ENCODE results near the gene IL13RA2. TPM values are rescaled to one million over a fixed set of nuclear protein-coding genes. Genes with fewer than 3 reads are reported as not detected.

The IL13RA2 gene, protein sequence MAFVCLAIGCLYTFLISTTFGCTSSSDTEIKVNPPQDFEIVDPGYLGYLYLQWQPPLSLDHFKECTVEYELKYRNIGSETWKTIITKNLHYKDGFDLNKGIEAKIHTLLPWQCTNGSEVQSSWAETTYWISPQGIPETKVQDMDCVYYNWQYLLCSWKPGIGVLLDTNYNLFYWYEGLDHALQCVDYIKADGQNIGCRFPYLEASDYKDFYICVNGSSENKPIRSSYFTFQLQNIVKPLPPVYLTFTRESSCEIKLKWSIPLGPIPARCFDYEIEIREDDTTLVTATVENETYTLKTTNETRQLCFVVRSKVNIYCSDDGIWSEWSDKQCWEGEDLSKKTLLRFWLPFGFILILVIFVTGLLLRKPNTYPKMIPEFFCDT
- polyA plus RNA-seq (ENCODE audit: low read depth in 6 of 6), result not detected

DNA sequence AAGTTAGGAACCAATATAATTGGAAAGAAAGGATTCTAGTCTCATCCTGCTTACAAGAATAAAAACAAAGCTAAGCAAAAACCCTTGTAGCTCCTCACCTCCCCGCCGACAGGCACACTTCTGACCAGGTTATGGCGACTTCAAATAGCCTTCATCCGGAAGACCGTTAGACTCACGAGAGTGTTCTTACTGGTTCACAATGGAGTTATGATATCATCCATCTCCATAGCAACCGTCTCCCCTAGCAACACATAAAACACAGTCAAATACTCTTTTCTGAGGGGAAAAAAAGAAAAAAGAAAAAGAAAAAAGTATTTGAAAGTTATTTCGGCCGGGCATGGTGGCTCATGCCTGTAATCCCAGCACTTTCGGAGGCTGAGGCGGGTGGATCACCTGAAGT is at the start of gene IL13RA2:
IL13RA2 (minus strand) TSS at position 162 of the 400 bp plus-strand sequence. CDS start 347 bp downstream, outside the sequence.
- no peak within 1 kb of the TSS for H3K27ac Mint-ChIP-seq
- H3K9me3 Mint-ChIP-seq, result peaks cover 0 to 1% (median 0%) of the 10 kb centered on the region in 7 donors

DNA sequence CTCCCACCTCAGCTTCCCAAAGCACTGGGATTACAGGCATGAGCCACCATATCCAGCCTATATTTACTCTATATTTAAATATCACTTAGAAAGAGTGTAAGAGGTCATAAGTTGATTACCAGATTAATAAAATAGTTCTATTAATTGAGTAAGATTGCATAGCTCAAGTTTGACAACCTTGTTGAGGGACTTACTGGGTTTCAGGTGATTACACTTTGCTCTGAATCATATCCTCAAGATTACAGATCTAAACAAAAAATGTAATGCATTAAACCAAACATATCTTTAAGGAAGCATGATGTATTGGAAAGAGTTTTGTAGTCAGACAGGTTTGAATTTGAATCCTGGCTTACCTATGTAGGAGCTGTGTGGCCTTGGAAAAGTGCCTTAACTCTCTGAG is 47.9 kb upstream of the IL13RA2 start:
- Mint-ChIP-seq H3K4me3 (peak overlapping the region in 1 of 8 donors; percentile 47), H3K4me1 (no peaks in the 10 kb centered on the region), H3K36me3 (no peaks in the 10 kb centered on the region), H3K27ac (no peak overlapping the region), H3K9me3 (peaks cover 2 to 30% (median 4%) of the 10 kb centered on the region in 7 donors), H3K27me3 (no peaks in the 10 kb centered on the region)
- ATAC-seq (ENCODE audit: low read depth in 2 of 2) (no peak), DNase-seq (no peak)

More for the DNA sequence above, at the start of gene IL13RA2:
- Mint-ChIP-seq H3K4me3 (no peak within 1 kb of the TSS), H3K4me1 (no peaks in the 10 kb centered on the region), H3K36me3 (no peaks in the 10 kb centered on the region), H3K27me3 (no peaks in the 10 kb centered on the region)
- DNase-seq (no peak), ATAC-seq (ENCODE audit: low read depth in 2 of 2) (no peak)

DNA sequence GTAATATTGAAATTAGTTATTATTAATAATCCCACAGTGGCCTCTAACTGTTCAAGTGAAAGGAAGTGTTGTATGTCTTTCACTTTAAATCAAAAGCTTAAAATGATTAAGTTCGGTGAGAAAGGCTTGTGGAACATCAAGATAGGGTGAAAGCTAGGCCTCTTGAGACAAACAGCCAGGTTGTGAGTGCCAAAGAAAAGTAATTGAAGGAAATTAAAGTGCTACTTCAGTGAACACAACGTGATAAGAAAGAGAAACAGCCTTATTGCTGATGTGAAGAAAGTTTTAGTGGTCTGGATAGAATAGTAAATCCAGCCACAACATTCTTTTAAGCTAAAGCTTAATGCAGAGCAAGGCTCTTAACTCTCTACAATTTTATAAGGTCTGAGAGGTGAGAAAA is 42.6 kb upstream of the IL13RA2 start:
- ATAC-seq (ENCODE audit: low read depth in 2 of 2) (no peak), DNase-seq (no peak)
- no peaks in the 10 kb centered on the region for H3K27me3 Mint-ChIP-seq
- H3K4me1 Mint-ChIP-seq, result no peaks in the 10 kb centered on the region
- no peaks in the 10 kb centered on the region for H3K36me3 Mint-ChIP-seq
- H3K27ac Mint-ChIP-seq, result no peak overlapping the region
- H3K9me3 Mint-ChIP-seq, result peaks cover 0 to 26% (median 3%) of the 10 kb centered on the region in 7 donors
- H3K4me3 Mint-ChIP-seq, result no peak overlapping the region

DNA sequence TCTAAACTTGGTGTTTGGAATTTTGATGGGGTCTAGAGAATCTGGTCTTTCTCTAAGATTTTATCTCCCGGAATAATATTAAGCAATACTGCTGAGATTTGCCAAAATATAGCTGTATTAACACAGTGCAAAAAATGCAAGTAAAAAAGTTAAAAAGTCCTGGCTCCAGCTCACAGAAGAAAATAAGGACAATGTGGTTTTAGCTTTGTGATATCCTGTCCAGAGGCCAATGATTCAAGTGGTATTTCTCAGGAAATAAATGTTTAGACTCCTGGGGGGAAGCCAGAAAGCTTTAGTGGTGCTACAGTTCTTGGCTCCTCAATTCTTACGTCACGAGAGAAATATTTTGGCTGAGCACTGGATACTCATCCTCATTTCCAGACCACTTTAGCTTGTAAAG is 40.9 kb upstream of the IL13RA2 start:
- DNase-seq, result no peak
- Mint-ChIP-seq H3K27me3 (no peaks in the 10 kb centered on the region), H3K27ac (no peak overlapping the region), H3K36me3 (no peaks in the 10 kb centered on the region), H3K4me1 (no peaks in the 10 kb centered on the region), H3K4me3 (no peak overlapping the region), H3K9me3 (peaks cover 0 to 19% (median 3%) of the 10 kb centered on the region in 7 donors)
- no peak for ATAC-seq (ENCODE audit: low read depth in 2 of 2)

DNA sequence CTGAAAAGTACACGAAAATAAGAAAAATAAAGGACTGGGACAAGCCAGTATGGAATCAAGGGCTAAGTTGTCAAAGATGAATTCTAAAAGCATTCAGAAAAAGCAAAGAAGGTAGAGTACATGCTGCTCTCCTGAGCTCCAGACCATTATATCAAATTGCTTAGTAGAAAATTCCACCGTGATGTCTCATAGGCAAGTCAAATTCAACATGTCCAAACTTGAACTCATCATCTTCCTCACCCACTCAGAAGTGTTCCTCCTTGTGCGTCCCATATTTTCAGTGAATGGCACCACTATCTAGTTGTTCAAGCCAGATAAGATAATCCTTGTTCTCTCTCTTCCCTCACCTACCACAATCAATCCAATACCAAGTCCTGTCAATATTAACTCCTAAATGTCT is 37.5 kb upstream of the IL13RA2 start:
- DNase-seq (no peak), ATAC-seq (ENCODE audit: low read depth in 2 of 2) (no peak)
- no peaks in the 10 kb centered on the region for H3K27me3 Mint-ChIP-seq
- no peaks in the 10 kb centered on the region for H3K36me3 Mint-ChIP-seq
- H3K9me3 Mint-ChIP-seq, result peaks cover 0 to 4% (median 0%) of the 10 kb centered on the region in 7 donors
- no peaks in the 10 kb centered on the region for H3K4me1 Mint-ChIP-seq
- no peak overlapping the region for H3K4me3 Mint-ChIP-seq
- H3K27ac Mint-ChIP-seq, result no peak overlapping the region

DNA sequence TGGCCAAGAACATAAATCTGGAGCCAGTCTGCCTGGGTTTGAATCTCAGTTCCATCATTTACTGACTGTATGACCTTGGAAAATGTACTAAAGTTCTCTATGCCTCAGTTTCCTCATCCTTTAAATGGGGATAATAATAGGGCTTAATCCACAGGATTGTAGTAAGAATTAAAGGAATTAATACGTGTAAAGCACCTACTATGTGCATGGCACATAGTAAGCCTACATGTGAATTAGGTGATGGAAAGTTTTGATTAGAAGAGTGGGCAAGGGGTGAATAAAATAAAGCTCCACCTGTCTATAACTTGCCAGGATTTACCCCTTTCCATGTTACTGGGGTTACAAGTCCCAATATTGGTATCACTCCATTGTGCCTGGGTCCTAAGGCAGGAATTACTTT is 35.8 kb upstream of the IL13RA2 start:
- no peaks in the 10 kb centered on the region for H3K4me1 Mint-ChIP-seq
- H3K9me3 Mint-ChIP-seq, result peaks cover 0 to 4% (median 0%) of the 10 kb centered on the region in 7 donors
- H3K27ac Mint-ChIP-seq, result no peak overlapping the region
- DNase-seq, result no peak
- H3K27me3 Mint-ChIP-seq, result no peaks in the 10 kb centered on the region
- no peak for ATAC-seq (ENCODE audit: low read depth in 2 of 2)
- no peaks in the 10 kb centered on the region for H3K36me3 Mint-ChIP-seq
- H3K4me3 Mint-ChIP-seq, result no peak overlapping the region

DNA sequence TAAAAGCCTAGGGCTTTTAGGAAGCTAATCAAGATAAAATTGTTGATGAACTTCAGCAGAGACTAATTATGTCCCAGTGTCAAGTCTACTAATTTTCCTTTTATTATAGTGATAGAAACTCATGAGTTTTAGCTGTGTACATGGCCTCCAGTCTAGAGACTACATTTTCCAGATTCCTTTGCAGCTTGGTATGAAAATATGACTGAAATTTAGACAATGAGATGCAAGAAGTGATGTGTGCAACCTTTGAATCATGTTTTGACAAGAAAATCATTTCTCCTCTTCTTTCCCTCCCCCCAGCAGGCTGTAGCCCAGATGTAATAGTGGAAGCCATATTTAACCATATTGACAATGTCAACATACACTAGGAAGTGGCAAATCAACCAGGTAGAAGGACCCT is 30.3 kb upstream of the IL13RA2 start:
- Mint-ChIP-seq H3K4me1 (no peaks in the 10 kb centered on the region), H3K27ac (no peak overlapping the region), H3K4me3 (no peak overlapping the region), H3K9me3 (peaks cover 0 to 3% (median 0%) of the 10 kb centered on the region in 7 donors), H3K36me3 (no peaks in the 10 kb centered on the region), H3K27me3 (no peaks in the 10 kb centered on the region)
- no peak for DNase-seq
- no peak for ATAC-seq (ENCODE audit: low read depth in 2 of 2)

DNA sequence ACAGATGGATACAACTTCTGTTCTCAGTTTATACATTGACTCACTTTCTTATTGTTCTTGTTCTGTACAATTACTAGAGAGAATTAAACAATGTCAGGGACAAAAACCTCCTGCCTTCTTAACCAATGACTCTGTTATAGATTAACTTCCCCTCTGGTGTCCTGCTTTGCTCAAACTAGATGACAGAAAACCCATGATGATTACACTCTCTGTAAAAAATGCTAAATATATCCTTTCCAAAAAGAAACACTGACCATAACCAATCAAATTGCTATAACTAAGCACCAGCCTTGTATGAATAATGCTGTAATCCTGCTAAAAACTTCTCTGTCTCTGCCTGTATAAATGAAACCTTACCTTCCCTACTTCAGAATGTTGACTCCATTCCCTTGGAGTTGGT is 29.8 kb upstream of the IL13RA2 start:
- Mint-ChIP-seq H3K4me1 (no peaks in the 10 kb centered on the region), H3K9me3 (peaks cover 0 to 3% (median 0%) of the 10 kb centered on the region in 7 donors)
- ATAC-seq (ENCODE audit: low read depth in 2 of 2), result no peak

DNA sequence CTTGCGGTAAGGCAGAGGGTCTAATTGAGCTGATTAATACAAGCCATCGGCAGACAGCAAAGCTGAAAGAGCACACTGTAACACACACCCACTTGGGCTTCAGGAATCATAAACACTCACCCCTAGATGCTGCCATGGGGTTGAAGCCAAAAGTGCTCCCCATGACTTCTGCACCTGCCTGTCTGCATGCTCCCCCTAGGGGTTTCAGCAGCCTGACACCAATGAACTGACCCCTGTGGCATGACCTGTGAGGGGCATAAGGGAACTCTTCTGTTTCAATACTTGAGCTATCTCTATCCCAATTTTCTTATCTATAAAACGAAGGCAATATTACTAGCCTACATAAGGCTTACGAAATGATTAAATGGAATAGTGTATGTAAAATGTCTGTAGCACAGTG is 23.0 kb upstream of the IL13RA2 start:
- H3K9me3 Mint-ChIP-seq, result peaks cover 0 to 1% (median 0%) of the 10 kb centered on the region in 7 donors
- H3K4me1 Mint-ChIP-seq, result no peaks in the 10 kb centered on the region
- no peak overlapping the region for H3K4me3 Mint-ChIP-seq
- no peak for ATAC-seq (ENCODE audit: low read depth in 2 of 2)
- H3K27ac Mint-ChIP-seq, result no peak overlapping the region
- H3K27me3 Mint-ChIP-seq, result no peaks in the 10 kb centered on the region
- DNase-seq, result no peak
- H3K36me3 Mint-ChIP-seq, result no peaks in the 10 kb centered on the region

More for the DNA sequence above, 29.8 kb upstream of the IL13RA2 start:
- H3K36me3 Mint-ChIP-seq, result no peaks in the 10 kb centered on the region
- no peak overlapping the region for H3K27ac Mint-ChIP-seq
- no peaks in the 10 kb centered on the region for H3K27me3 Mint-ChIP-seq
- no peak overlapping the region for H3K4me3 Mint-ChIP-seq
- DNase-seq, result no peak

DNA sequence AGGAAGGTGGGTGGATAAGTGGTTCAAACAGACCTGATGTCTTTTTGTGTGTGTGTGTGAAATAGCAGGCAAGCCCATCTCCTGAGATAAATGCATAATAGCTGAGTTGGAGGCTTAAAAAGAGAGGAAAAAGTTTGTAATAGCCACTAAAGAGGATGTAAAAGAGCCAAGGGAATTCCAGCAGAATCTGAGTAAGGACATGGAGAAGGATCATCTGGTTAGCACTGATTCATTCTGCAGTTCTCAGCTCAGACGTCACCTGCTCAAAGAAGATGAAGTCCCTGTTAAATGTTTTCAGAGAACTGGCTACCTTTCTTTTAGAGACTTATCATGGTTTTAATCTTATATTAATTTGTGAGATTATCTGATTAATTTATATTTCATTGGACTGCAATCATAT is 21.0 kb upstream of the IL13RA2 start:
- Mint-ChIP-seq H3K27ac (no peak overlapping the region), H3K9me3 (peaks cover 0 to 1% (median 0%) of the 10 kb centered on the region in 7 donors), H3K36me3 (no peaks in the 10 kb centered on the region), H3K4me1 (no peaks in the 10 kb centered on the region), H3K27me3 (no peaks in the 10 kb centered on the region), H3K4me3 (no peak overlapping the region)
- ATAC-seq (ENCODE audit: low read depth in 2 of 2) (no peak), DNase-seq (no peak)

DNA sequence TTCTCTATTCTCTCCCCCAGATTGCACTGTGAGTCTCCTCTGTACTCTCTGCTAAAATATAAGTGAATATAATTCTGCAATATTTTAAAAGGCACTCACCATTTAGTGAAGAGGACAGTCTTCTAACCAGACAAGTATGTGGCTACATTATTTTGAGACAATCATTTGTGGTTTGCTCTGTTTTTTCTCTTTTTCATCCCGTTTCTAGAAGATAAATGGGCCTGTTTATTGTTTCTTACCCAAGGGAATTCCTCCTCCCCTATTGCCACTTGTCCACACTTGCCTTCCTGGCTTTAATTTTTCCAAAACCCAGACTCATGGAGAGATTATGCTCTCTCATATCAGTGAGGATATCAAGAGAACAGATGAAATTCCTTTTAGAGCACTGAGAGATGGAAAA is 18.6 kb upstream of the IL13RA2 start:
- ATAC-seq (ENCODE audit: low read depth in 2 of 2) (no peak), DNase-seq (no peak)
- no peak overlapping the region for H3K4me3 Mint-ChIP-seq
- peaks cover 0 to 1% (median 0%) of the 10 kb centered on the region in 7 donors for H3K9me3 Mint-ChIP-seq
- no peaks in the 10 kb centered on the region for H3K27me3 Mint-ChIP-seq
- H3K36me3 Mint-ChIP-seq, result no peaks in the 10 kb centered on the region
- H3K27ac Mint-ChIP-seq, result no peak overlapping the region
- no peaks in the 10 kb centered on the region for H3K4me1 Mint-ChIP-seq

DNA sequence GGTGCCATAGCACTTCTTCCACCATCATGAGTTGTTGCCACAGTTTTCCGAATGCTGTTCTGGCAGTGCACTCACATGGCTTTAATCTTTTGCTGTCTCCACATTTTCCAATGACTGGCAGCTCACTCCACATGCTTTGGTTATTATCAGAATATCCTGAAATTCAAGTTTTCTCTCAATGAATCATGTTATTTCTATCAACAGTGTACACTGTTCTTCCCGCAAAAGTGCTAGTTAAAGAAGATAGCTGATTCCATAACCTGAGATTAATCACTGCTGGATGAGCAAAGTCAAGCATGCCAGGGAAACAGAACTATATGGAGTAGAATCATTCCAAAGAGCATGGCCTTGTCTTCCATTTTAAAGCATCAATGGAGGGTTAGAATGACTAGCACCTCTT is 14.6 kb upstream of the IL13RA2 start:
- no peaks in the 10 kb centered on the region for H3K4me1 Mint-ChIP-seq
- no peak overlapping the region for H3K27ac Mint-ChIP-seq
- DNase-seq (no peak), ATAC-seq (ENCODE audit: low read depth in 2 of 2) (no peak)
- H3K4me3 Mint-ChIP-seq, result no peak overlapping the region
- H3K27me3 Mint-ChIP-seq, result no peaks in the 10 kb centered on the region
- H3K9me3 Mint-ChIP-seq, result no peaks in the 10 kb centered on the region
- H3K36me3 Mint-ChIP-seq, result no peaks in the 10 kb centered on the region

DNA sequence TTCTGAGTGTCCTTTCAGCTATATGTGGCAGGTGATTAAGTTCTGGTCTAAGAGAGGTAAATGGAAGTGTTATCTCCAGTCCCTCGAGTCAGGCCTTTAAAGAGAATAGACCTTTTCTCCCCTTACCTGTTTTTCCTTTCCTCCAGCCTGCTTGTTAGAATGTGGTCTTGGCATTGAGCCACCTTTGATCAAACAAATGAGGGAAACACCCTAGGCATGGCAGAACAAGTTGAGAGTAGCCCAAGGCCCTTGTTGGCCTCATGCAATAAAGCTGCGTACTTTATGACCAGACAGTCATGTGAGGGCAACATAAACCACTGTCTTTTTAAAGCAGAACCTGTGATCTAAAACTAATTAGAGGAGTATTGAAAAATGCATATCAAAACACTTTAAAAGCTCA is 13.2 kb upstream of the IL13RA2 start:
- no peaks in the 10 kb centered on the region for H3K4me1 Mint-ChIP-seq

DNA sequence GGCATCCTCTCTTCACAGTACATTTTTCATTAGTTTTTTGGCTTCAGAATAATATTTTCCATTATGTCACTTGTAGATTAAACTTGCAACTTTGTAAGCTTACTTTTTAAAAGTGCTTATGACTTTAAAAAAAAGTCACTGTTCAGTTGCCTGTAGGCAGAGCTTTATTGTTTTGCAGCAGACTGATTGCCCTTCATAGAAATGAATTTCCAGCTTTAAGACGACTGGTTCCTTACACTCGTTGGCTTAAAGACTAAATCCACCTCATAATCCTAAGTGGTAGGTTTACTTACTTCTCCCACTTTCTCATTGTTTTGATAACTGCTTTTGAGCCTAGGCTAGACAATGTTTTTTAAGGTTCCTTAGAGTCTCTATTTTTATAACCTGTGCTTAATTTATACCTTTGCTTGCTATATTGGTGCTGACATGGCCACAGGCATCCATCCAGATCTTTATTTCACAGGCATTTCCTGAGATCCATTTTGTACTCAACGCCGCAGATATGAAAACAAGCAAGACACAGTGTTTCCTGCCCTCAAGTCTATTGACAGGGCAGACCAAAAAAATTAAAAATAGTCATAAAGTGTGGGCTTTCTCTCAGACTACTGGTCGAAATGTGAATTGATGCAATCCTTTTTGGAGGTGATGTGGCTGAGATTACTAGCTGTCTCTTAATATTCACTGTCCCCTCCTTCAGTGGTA is 12.6 kb upstream of the IL13RA2 start:
- ATAC-seq (ENCODE audit: low read depth in 2 of 2) (no peak), DNase-seq (no peak)
- Mint-ChIP-seq H3K27me3 (no peaks in the 10 kb centered on the region), H3K4me1 (no peaks in the 10 kb centered on the region), H3K36me3 (no peaks in the 10 kb centered on the region), H3K27ac (no peak overlapping the region), H3K9me3 (peaks cover 0 to 1% (median 0%) of the 10 kb centered on the region in 7 donors), H3K4me3 (no peak overlapping the region)

More for the DNA sequence above, 13.2 kb upstream of the IL13RA2 start:
- H3K27ac Mint-ChIP-seq, result no peak overlapping the region
- no peaks in the 10 kb centered on the region for H3K27me3 Mint-ChIP-seq
- DNase-seq (no peak), ATAC-seq (ENCODE audit: low read depth in 2 of 2) (no peak)
- no peaks in the 10 kb centered on the region for H3K9me3 Mint-ChIP-seq
- no peak overlapping the region for H3K4me3 Mint-ChIP-seq
- H3K36me3 Mint-ChIP-seq, result no peaks in the 10 kb centered on the region
